Peyer's patch (tissue), 4 donors: ENCODE results near the gene FREM1.

Experiments
- CTCF ChIP-seq, 6 experiments: fragments of 450-650 bp in 4 of 6; fragments of 200-600 bp in 2 of 6; sonication (generic) in 1 of 6; IDR thresholded peaks; one replicate each; pipeline ENCODE4 v1.5.1; 2017 to 2019; ENCODE audit warnings: antibody characterized with exemption in 6 of 6, mild to moderate bottlenecking in 3 of 6, moderate library complexity in 1 of 6
- POLR2A ChIP-seq, 2 donors: fragments of 450-650 bp; IDR thresholded peaks; one replicate each; pipeline ENCODE4 v1.5.1; 2017; ENCODE audit warnings: antibody characterized with exemption in 2 of 2, mild to moderate bottlenecking in 2 of 2, moderate library complexity in 2 of 2

GRCh38 chr9:14909181-14909580 is 1.0 kb downstream of the FREM1 start:
- no peak for TF ChIP-seq CTCF (IDR thresholded peaks at IDR 0.05)
- TF ChIP-seq POLR2A (IDR thresholded peaks at IDR 0.05): no peak
